Mucosa of descending colon (tissue), 3 donors: ENCODE results near the gene TBCEL. TPM values are rescaled to one million over a fixed set of nuclear protein-coding genes. Genes with fewer than 3 reads are reported as not detected.

Source experiments
- ATAC-seq: fragments of 200-7000 bp; cut with Tn5 transposase; one replicate; pipeline ENCODE4 v1.9.1; 2020; ENCODE audit warnings: mild to moderate bottlenecking, moderate library complexity
- DNase-seq, 3 donors: peaks; one replicate each; pipeline ENCODE4 v3.0.0-alpha.2; 2020
- H3K36me3 ChIP-seq: fragments of 200-600 bp; one replicate; pipeline ENCODE4 v1.8.0; 2021; ENCODE audit warnings: low read depth, mild to moderate bottlenecking
- H3K4me1 ChIP-seq: fragments of 200-600 bp; one replicate; pipeline ENCODE4 v1.8.0; 2021; ENCODE audit warnings: low read depth, mild to moderate bottlenecking
- H3K4me3 ChIP-seq: fragments of 200-600 bp; one replicate; pipeline ENCODE4 v1.8.0; 2021; ENCODE audit warnings: mild to moderate bottlenecking
- H3K9me3 ChIP-seq: fragments of 200-600 bp; one replicate; pipeline ENCODE4 v1.8.0; 2021; ENCODE audit warnings: mild to moderate bottlenecking
- CTCF ChIP-seq: fragments of 200-600 bp; IDR thresholded peaks from one replicate; pipeline ENCODE4 v1.8.0; 2022; ENCODE audit warnings: antibody characterized with exemption, mild to moderate bottlenecking
- intact Hi-C, 2 donors: fragments of 100-400 bp; cut with DNase I in 1 of 2; cut with micrococcal nuclease in 1 of 2; formaldehyde crosslinking; loops; one replicate each; pipeline versions ENCODE4 v1.11.0 to v1.11.1; 2022; cut with DNase I, micrococcal nuclease
- total RNA-seq, 3 donors: library from RNA; stranded (reverse); fragmentation: NEBNext Ultra II Directional in 2 of 3; extraction: Animal tissue kit (Norgen Biotek cat#: 25700) in 2 of 3; gene quantifications; one replicate each; pipeline versions ENCODE4 v1.2.1 to v1.2.4, GENCODE V29; 2021 to 2023
- donor health status: DM: no; HTN: no; CAD: no; lungs with moderate emphysema.
- donor health status: DM: no; HTN: no; CAD: no.
- donor health status: DM: no; HTN: yes; CAD: no.

Gene TBCEL
- total RNA-seq, 3 donors from 2014 or later, result 11.7 to 36.5 (median 12.8) TPM

GRCh38 chr11:120996973-120997372 is 26.9 kb upstream of the TBCEL start:
- intact Hi-C loops, result no loop called here
- TF ChIP-seq CTCF, result no peak
- H3K4me1 ChIP-seq, result no peaks in the 10 kb centered on the region
- H3K9me3 ChIP-seq, result no peaks in the 10 kb centered on the region
- H3K4me3 ChIP-seq, result no peak overlapping the region
- ATAC-seq (no peak), DNase-seq (no peak)
- H3K36me3 ChIP-seq, result no peaks in the 10 kb centered on the region

DNA sequence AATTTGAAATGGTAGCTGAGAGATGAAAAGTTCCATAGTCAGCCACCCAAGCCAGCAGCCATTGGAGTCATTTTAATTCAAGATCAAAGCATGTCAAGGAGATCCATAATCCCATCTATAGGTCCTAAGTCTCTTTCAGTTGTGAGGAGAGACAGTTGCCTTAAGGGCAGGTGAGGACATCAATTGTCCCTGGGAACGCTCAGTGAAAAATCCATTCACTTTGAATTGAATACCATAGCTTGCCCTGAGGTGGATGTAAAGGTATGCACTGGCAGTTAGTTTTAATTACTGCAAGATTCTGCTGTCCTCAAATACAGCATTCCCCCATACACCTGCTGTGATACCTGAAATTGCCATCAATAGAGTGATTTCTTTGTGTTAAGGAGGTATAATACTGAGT is 25.3 kb upstream of the TBCEL start:
- intact Hi-C loops, result no loop called here
- no peaks in the 10 kb centered on the region for H3K4me1 ChIP-seq
- no peak for TF ChIP-seq CTCF
- no peak for ATAC-seq
- H3K9me3 ChIP-seq, result no peaks in the 10 kb centered on the region
- no peaks in the 10 kb centered on the region for H3K36me3 ChIP-seq
- DNase-seq, result no peak
- H3K4me3 ChIP-seq, result no peak overlapping the region

DNA sequence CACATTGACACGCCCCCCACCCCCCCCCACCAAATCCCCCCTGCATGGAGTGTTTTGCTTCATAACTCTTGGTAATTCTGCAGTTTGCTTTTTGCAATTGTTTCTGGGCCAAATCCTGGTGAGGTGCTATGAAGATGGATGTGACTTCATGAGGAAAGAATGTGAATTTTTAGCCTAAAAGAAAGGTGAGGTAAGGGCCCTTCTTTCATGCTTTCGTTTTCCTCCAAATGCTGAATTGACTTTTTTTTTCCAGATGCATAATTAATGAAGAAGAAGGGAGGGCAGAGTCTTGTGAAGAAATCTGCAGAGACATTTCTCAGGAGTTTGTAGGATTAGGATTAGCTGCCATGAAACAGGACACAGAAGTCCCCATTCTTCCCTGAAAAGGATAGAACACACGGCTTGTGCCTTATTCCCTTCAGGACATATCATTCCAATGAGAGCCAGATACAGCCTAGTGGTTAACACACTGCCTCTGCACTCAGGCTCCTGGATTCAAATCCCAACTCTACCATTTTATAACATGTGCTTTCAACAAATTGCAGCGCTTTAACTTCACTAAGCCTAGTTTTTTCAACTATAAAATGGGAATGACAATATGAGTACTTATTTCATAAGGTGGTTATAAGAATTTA is 19.6 kb upstream of the TBCEL start:
- Histone ChIP-seq H3K36me3 (no peaks in the 10 kb centered on the region), H3K9me3 (no peaks in the 10 kb centered on the region), H3K4me3 (no peak overlapping the region), H3K4me1 (no peaks in the 10 kb centered on the region)
- no peak for DNase-seq
- ATAC-seq, result no peak
- intact Hi-C loops, result no loop called here
- TF ChIP-seq CTCF, result no peak

DNA sequence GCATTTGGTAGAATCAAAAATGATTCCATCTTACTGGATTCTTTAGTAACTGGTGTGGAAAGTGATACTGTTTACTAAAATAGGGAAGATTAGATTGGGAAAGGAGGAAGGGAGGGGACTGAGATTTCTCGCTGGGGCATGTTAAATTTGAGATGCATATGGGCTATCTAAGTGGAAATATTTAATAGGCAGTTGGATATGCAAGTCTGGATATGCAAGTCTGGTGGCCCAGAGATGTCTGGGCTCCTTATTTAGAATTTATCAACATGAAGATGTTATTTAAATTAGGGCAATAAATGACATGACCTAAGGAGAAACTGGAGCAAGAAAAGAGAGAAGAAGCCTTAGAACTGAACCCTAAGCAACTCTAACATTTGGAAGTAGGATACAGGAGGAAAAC is 17.0 kb upstream of the TBCEL start:
- no peak for DNase-seq
- Histone ChIP-seq H3K9me3 (no peaks in the 10 kb centered on the region), H3K4me1 (no peaks in the 10 kb centered on the region), H3K36me3 (no peaks in the 10 kb centered on the region), H3K4me3 (no peak overlapping the region)
- intact Hi-C loops, result no loop called here
- no peak for TF ChIP-seq CTCF
- ATAC-seq, result no peak

DNA sequence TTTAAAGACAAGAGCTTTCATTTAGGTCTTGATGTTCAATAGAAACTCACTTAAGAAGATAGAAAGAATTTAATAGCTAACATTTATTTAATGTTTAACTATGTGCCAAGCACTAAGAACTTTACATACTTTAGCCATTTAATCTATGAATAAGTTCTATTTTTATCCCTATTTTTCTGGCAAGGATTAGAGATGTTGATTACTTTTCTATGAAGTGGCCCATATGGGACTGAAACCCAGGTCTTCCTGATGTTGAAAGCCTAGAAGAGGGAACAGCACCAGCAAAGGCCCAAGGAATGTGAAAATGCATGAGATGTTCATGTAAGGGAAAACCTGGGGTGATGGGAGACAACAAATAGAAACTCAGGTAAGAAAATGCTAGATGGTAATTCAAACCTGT is 15.4 kb upstream of the TBCEL start:
- no peak for ATAC-seq
- no peak for TF ChIP-seq CTCF

DNA sequence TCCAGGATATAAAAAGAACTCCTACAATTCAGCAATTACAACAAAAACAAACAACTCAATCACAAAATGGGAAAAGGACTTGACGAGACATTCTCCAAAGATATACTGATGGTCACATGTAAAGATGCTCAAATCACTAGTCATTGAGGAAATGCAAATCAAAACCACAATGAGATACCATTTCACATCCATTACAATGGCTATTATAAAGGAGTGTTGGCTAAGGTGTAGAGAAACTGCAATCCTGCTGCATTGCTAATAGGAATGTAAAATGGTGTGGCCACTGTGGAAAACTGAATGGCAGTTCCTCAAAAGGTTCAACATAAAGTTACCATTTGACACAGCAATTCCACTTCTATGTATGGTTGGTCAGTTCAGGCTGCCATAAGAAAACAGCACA is 11.8 kb upstream of the TBCEL start:
- Histone ChIP-seq H3K4me3 (no peak overlapping the region), H3K9me3 (no peaks in the 10 kb centered on the region), H3K36me3 (no peaks in the 10 kb centered on the region), H3K4me1 (no peaks in the 10 kb centered on the region)
- intact Hi-C loops, result no loop called here
- TF ChIP-seq CTCF, result no peak
- ATAC-seq, result no peak
- DNase-seq, result no peak

More for the DNA sequence above, 15.4 kb upstream of the TBCEL start:
- intact Hi-C loops, result no loop called here
- Histone ChIP-seq H3K4me1 (no peaks in the 10 kb centered on the region), H3K36me3 (no peaks in the 10 kb centered on the region), H3K4me3 (no peak overlapping the region), H3K9me3 (no peaks in the 10 kb centered on the region)
- no peak for DNase-seq
